HG03039 (cell line): Measurements from ENCODE around the gene CTNNA1.

Source experiments
- ATAC-seq: cut with Tn5 transposase; IDR thresholded peaks from one replicate; pipeline ENCODE4 v1.9.1; 2021; ENCODE audit warnings: mild to moderate bottlenecking, moderate library complexity; ENCODE audit not compliant: unreplicated experiment

CTNNA1 gene

DNA sequence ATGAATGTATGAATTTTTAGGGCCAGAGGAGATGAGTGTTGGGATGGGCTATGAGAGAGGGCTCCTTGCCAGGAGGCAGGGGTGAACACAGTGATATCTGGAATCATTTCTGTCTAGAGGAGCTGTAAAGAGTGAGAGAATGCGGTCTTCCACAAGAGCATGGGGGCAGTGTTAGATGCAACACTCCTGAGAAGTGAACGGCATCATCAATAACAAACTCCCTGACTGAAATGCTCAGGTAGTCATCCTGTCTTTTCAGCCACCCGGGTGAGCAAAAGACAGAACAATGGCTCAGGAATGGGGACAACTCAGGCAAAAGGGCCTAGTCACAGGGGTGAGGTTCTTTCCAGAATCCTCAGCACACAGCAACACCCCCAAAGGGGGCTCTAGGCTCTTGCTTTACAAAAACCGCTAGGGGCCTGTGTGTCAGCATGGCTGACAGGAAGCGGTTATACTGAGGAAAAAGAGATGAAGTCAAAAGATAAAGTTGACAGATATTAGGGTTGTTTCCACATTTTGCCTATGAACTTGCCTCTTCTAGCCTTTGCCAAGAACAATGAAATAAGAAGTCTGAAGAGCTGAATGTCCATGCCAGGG is 226.6 kb downstream of the CTNNA1 start:
- no peak for ATAC-seq

GRCh38 chr5:138980441-138980840 is 227.2 kb downstream of the CTNNA1 start:
- ATAC-seq: no peak

- no peak for ATAC-seq
Observed at GRCh38 chr5:138981131-138981530, 227.9 kb downstream of the CTNNA1 start.

- ATAC-seq: no peak
Observed at GRCh38 chr5:138981586-138981985, 228.4 kb downstream of the CTNNA1 start.

DNA sequence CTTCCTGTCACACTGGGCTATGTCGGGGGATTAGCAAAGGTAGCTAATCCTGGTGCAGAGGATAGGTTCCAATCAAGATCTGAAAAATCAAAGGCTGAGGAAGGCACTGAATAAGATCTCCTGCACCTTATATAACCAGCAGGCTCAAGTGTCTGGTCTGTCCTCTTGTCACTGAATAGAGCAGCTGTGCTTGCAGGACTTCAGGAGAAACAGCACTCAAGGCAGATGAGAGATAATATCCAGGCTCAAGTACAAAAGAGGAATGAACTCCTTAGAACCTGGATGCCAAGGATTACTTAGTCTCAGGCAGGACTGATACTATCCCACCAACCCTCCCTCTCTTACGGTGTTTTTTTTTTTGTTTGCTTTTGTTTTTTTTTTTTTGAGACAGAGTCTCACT is 230.8 kb downstream of the CTNNA1 start:
- ATAC-seq: no peak
